Hindlimb muscle (tissue), 1 donor: ENCODE results near the gene FAM209A. TPM values are rescaled to one million over a fixed set of nuclear protein-coding genes. Genes with fewer than 3 reads are reported as not detected.
"Not testable (repeated sequence)": the region's sequence is repeated elsewhere in the genome, so short reads cannot be mapped to it uniquely, and the experiment has no call there.

Experiments used
- DNase-seq: peaks from one replicate; pipeline ENCODE4 v3.0.0-alpha.2; 2013
- polyA plus RNA-seq: library from polyadenylated mRNA; unstranded; fragments of 120-200 nt; gene quantifications from one replicate; pipeline ENCODE4 v1.2.1, GENCODE V29; 2013; ENCODE audit not compliant: insufficient read length

Gene FAM209A
- polyA plus RNA-seq, 1 donor: 0.37 TPM

GRCh38 chr20:56540415-56540814 lies 15.9 kb downstream of the FAM209A start:
- DNase-seq: no peak

- peak; percentile 25 for DNase-seq
Measured at GRCh38 chr20:56542489-56543030, 18.0 kb downstream of the FAM209A start.

- DNase-seq: no peak
Measured at GRCh38 chr20:56551571-56551970, 27.0 kb downstream of the FAM209A start.

- no peak for DNase-seq
Measured at GRCh38 chr20:56552911-56553629, 28.5 kb downstream of the FAM209A start.

- peak; percentile 19 for DNase-seq
Measured at GRCh38 chr20:56554869-56555268, 30.3 kb downstream of the FAM209A start.

- DNase-seq: no peak
Measured at GRCh38 chr20:56558968-56559367, 34.4 kb downstream of the FAM209A start.

- not testable (repeated sequence) for DNase-seq
Measured at GRCh38 chr20:56564526-56564925, 40.0 kb downstream of the FAM209A start.

- DNase-seq: no peak
Measured at GRCh38 chr20:56565511-56565910, 41.0 kb downstream of the FAM209A start.

GRCh38 chr20:56566621-56567020 lies 42.1 kb downstream of the FAM209A start:
- DNase-seq: no peak

GRCh38 chr20:56570832-56571231 lies 46.3 kb downstream of the FAM209A start:
- DNase-seq: no peak

- no peak for DNase-seq
Measured at GRCh38 chr20:56572172-56572571, 47.6 kb downstream of the FAM209A start.

GRCh38 chr20:56573986-56574385 lies 49.4 kb downstream of the FAM209A start:
- no peak for DNase-seq

GRCh38 chr20:56574531-56575142 lies 50.1 kb downstream of the FAM209A start:
- no peak for DNase-seq

GRCh38 chr20:56575157-56575556 lies 50.6 kb downstream of the FAM209A start:
- no peak for DNase-seq

Other genes with a start within 250 kb of the FAM209A start
- 32.6 TPM for gene FAM210B, start 165.8 kb upstream of the FAM209A start, polyA plus RNA-seq
- 6.9 TPM for gene AURKA, start 132.5 kb upstream of the FAM209A start, polyA plus RNA-seq
- gene CSTF1, start 132.1 kb upstream of the FAM209A start, polyA plus RNA-seq: 24.7 TPM
- 6.9 TPM for gene CASS4, start 112.5 kb upstream of the FAM209A start, polyA plus RNA-seq
- 99.0 TPM for gene RTF2, start 56.1 kb upstream of the FAM209A start, polyA plus RNA-seq
- not detected for gene FAM209B, start 8.5 kb downstream of the FAM209A start, polyA plus RNA-seq
- gene TFAP2C, start 104.6 kb downstream of the FAM209A start, polyA plus RNA-seq: 0.31 TPM